Measurements from ENCODE around the gene BACH2.
"Not testable (repeated sequence)": the region's sequence is repeated elsewhere in the genome, so short reads cannot be mapped to it uniquely, and the experiment has no call there.

BACH2 gene

GRCh38 chr6:90149280-90149679 lies 147.4 kb downstream of the BACH2 start:
- no peak for DNase-seq

DNA sequence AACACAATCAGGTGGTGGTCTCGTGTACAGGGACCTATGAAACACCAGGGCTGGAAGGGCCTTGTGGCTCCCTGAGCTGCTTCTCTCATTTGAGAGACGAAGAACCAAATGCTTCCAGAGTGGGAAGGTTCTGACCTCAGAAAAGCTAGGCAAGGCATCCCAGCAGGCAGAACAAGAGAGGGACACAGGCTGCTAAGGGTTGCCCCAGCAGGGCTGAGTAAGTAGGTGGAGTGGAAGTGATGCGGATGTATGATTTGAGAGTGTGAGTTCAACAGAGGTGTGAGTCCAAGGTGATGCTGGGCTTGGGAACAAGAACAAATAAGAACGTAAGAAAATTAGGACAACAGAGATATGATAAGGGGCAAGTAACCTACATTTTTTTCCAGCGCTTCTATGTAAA lies 147.8 kb downstream of the BACH2 start:
- no peak for DNase-seq

GRCh38 chr6:90146921-90147649 lies 149.6 kb downstream of the BACH2 start:
- DNase-seq = no peak

GRCh38 chr6:90146024-90146423 lies 150.6 kb downstream of the BACH2 start:
- no peak for DNase-seq

- DNase-seq = no peak
Observed at GRCh38 chr6:90144928-90145555, 151.6 kb downstream of the BACH2 start.

- no peak for DNase-seq
Observed at GRCh38 chr6:90144396-90144795, 152.2 kb downstream of the BACH2 start.

DNA sequence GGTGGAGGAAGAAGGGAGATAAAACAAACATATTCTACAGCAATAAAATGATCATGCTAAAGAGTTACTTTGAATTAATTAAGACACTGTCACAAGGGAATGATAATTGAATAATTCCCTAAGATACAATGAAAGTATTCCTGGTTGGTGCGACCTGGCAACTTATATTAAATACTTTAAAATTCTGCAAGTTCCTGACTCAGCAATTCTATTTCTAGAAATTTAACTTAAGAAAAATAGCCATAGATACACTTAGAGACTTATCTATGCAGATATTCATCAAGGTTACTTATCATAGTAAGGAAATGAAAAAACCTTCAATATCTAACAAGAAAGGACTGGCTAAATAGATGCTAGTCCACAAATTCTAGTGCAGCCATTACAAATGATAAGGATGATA lies 156.0 kb downstream of the BACH2 start:
- no peak for DNase-seq

DNA sequence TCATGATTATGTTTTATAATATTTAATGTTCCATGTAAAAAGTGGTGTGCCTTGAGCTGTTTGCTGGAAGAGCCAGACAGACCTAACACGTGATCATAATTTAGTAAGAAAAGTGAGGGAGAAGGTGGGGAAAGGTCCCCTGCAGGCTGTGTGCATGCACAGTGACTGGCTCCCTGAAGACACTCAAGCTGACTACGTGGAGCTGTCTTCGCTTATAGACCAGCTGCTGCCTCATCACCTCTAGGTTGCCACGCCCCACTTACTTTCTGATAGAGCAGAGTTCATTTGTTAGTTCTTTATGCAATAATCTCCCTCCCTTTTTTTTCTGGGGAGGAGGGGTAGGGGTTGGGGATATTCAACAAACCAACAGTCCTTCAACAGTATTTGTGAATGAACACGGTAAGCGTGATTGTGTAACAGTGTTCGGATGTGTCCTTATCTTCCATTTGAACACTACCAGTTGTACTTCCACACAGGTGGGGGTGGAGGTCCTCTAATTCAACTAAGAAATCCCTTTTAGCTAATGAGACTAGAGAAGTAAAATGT lies 157.3 kb downstream of the BACH2 start:
- DNase-seq = no peak

DNA sequence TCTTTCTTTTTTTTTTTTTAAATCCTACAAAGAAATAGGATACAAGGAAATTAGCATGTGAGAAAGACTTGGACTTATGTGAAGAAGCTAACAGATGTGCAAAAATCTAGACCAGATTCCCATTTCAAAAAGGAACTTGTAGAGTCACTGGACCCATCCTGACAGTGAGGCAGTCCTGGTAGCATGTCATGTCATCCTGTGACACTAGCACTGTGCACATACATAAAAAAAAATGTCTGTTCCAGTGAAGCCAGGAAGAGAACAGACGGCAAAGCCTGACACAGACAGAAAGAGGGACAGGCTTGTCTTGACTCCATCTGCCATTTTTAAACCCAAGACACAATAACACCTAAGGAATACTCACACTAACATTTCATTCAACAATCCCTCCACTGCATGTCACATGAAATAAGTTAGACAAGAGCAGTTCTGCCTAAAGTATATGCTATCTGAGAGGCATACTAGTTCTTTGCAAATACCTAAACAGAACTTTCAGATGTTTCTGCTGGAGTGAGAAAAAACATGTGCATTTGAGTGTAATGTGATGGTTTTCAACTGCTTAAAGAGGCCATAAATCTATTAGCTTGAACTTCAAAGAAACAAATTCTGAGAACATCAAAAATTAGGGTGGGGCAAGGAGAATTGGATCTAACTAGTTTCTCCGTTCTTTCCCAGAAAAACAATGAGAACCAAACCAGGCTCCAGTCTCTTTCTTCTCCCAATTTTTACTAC lies 159.6 kb downstream of the BACH2 start:
- no peak for DNase-seq

DNA sequence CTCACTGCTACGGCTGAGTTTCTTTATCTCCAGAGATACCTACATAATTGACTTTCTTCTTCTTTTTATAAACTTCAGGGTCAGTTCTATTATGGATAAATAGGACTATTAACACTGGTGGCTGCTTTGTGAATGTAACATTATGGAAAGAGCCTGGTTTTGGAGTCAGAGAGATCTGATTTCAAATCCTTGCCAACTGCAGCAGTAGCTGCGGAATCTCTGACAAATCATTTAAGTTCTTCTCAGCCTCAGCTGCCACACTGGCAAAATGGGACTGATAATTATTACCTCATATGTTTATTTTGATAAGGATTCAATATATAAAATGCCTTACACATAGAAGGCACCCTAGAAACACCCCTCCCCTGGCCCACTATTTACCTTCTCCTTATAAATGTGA lies 160.5 kb downstream of the BACH2 start:
- DNase-seq = no peak

DNA sequence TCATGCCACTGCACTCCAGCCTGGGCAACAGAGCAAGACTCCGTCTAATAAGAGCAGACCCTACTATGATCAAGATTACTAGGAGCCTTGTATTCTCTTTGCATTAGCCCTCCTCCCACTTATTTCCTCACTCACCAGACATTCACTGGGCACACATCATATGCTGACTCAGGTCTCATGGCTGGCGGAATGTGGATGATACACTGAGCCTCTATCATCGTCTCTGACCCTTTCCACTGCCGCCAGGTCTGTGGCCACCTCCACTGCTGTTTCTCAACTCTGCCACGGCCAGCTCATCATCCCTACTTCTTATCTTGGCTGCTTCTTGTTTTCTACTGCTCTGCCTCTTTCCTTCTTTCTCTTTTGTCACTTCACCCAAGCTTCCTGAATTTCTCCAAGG lies 161.0 kb downstream of the BACH2 start:
- DNase-seq = no peak

DNA sequence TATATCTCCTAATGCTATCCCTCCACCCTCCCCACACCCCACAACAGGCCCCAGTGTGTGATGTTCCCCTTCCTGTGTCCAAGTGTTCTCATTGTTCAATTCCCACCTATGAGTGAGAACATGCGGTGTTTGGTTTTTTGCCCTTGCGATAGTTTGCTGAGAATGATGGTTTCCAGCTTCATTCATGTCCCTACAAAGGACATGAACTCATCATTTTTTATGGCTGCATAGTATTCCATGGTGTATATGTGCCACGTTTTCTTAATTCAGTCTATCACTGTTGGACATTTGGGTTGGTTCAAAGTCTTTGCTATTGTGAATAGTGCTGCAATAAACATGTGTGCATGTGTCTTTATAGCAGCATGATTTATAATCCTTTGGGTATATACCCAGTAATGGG lies 163.0 kb downstream of the BACH2 start:
- DNase-seq = not testable (repeated sequence)

GRCh38 chr6:90131614-90132423 lies 164.8 kb downstream of the BACH2 start:
- DNase-seq = no peak

GRCh38 chr6:90131125-90131524 lies 165.5 kb downstream of the BACH2 start:
- no peak for DNase-seq

- DNase-seq = not testable (repeated sequence)
Observed at GRCh38 chr6:90128687-90129086, 168.0 kb downstream of the BACH2 start.

GRCh38 chr6:90127595-90127994 lies 169.0 kb downstream of the BACH2 start:
- no peak for DNase-seq

- DNase-seq = no peak
Observed at GRCh38 chr6:90126839-90127238, 169.8 kb downstream of the BACH2 start.

- no peak for DNase-seq
Observed at GRCh38 chr6:90126181-90126580, 170.5 kb downstream of the BACH2 start.

DNA sequence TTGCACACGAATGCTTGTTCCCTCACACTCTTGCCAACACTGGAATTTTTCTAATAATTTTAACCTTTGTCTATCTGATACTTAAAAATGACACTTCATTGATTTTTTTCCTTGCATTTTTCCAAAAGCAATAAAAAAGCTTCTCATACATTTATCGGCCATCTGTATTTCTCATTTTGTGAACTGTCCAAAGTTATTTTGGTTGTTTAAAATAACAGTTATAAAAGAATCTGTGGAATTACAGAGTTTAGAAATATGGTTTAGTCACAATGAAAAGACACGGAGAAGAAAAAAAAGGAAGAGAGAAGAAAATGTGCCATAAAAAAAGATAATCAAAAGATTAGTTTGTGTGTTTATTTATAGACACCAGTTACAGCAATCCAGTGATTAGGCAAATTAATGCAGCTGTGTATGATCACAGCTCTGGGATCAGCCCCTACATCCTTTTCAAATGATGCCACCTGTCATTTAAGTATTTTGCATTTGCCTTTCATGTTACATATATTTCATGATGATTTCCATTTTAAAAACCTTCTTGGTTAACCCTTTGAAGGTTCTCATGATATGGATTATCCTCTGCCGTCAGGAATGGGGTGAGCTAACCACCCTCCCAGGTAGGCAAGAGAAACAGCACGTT lies 171.7 kb downstream of the BACH2 start:
- no peak for DNase-seq

DNA sequence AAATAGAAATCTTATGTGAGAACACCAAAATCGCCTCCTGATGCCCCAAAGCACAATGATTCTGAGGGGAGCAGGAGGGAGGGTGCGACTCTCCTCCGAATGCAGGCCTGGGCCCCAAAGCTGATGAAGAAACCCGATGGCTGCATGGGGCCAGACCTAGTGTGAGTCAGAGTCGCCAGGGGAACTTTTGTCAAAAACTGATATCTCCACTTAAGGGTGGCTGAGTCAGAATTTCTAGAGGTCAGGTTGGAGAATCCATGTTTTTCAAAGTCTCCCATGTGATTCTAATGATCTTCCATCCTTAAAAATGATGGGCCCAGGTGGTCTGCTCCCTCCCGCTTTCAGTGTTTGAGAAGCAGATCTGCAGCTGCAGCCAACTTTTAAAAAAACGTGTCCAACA lies 172.8 kb downstream of the BACH2 start:
- DNase-seq = no peak

- no peak for DNase-seq
Observed at GRCh38 chr6:90121982-90122381, 174.7 kb downstream of the BACH2 start.

DNA sequence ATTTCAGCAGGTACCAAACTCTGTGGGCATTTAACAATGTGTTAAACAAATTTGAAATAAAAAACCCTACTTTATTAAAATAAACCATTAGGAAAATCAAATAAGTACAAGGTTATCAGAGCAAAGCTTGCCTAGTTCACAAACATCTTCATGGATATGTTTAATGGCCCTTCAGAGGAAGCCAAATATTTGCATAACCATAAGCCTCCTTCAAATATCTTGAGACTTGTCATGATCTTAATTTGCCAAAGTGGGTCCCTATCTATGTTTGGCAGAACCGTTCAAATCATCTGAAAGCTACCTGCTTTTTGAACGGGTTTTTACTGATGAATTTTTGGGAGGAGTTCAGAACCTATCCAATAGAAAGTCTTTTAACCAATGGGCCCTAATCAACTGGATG lies 176.3 kb downstream of the BACH2 start:
- DNase-seq = no peak
